HG02798 (cell line): ENCODE measurements around the gene RAET1G.
"Not testable (repeated sequence)": the region's sequence is repeated elsewhere in the genome, so short reads cannot be mapped to it uniquely, and the experiment has no call there.

Source experiments
- ATAC-seq: cut with Tn5 transposase; IDR thresholded peaks from one replicate; pipeline ENCODE4 v1.9.1; 2021; ENCODE audit warnings: mild to moderate bottlenecking; ENCODE audit not compliant: unreplicated experiment, poor library complexity

RAET1G gene

GRCh38 chr6:149899486-149899885 lies 23.4 kb downstream of the RAET1G start:
- no peak for ATAC-seq

GRCh38 chr6:149898966-149899365 lies 24.0 kb downstream of the RAET1G start:
- ATAC-seq: no peak

GRCh38 chr6:149897855-149898744 lies 24.8 kb downstream of the RAET1G start, which contains the start of gene RAET1E:
TSS of gene RAET1E (minus strand) at chr6:149898113. CDS start at chr6:149890901, 7,212 bp downstream.
- no peak for ATAC-seq

GRCh38 chr6:149897015-149897697 lies 25.8 kb downstream of the RAET1G start:
- no peak for ATAC-seq

GRCh38 chr6:149896491-149896890 lies 26.4 kb downstream of the RAET1G start:
- no peak for ATAC-seq

GRCh38 chr6:149895833-149896271 lies 27.1 kb downstream of the RAET1G start:
- no peak for ATAC-seq

- no peak for ATAC-seq
These were observed 27.8 kb downstream of the RAET1G start for GRCh38 chr6:149895048-149895590.

- not testable (repeated sequence) for ATAC-seq
These were observed 31.1 kb downstream of the RAET1G start for GRCh38 chr6:149891864-149892263.

GRCh38 chr6:149891259-149891658 lies 31.7 kb downstream of the RAET1G start:
- no peak for ATAC-seq

GRCh38 chr6:149890629-149891045 lies 32.3 kb downstream of the RAET1G start:
- ATAC-seq: no peak

GRCh38 chr6:149889326-149889725 lies 33.6 kb downstream of the RAET1G start:
- ATAC-seq: no peak

GRCh38 chr6:149888659-149889058 lies 34.3 kb downstream of the RAET1G start:
- ATAC-seq: no peak

- ATAC-seq: no peak
These were observed 34.8 kb downstream of the RAET1G start for GRCh38 chr6:149888093-149888492.

- no peak for ATAC-seq
These were observed 35.6 kb downstream of the RAET1G start for GRCh38 chr6:149887343-149887742.

- ATAC-seq: no peak
These were observed 37.0 kb downstream of the RAET1G start for GRCh38 chr6:149885888-149886287.

- no peak for ATAC-seq
These were observed 38.3 kb downstream of the RAET1G start for GRCh38 chr6:149884617-149885016.

GRCh38 chr6:149884215-149884614 lies 38.7 kb downstream of the RAET1G start:
- ATAC-seq: no peak

GRCh38 chr6:149881860-149882259 lies 41.1 kb downstream of the RAET1G start:
- ATAC-seq: no peak

- no peak for ATAC-seq
These were observed 41.7 kb downstream of the RAET1G start for GRCh38 chr6:149881066-149881766.

GRCh38 chr6:149877659-149878058 lies 45.3 kb downstream of the RAET1G start:
- ATAC-seq: no peak
